NCI-H2107 (cell line): ENCODE measurements around the gene WDR70.
"Not testable (repeated sequence)": the region's sequence is repeated elsewhere in the genome, so short reads cannot be mapped to it uniquely, and the experiment has no call there.

ENCODE experiments used
- DNase-seq: peaks from one replicate; lab custom pipeline; 2025; lab: John Stamatoyannopoulos, UW

The WDR70 gene

DNA sequence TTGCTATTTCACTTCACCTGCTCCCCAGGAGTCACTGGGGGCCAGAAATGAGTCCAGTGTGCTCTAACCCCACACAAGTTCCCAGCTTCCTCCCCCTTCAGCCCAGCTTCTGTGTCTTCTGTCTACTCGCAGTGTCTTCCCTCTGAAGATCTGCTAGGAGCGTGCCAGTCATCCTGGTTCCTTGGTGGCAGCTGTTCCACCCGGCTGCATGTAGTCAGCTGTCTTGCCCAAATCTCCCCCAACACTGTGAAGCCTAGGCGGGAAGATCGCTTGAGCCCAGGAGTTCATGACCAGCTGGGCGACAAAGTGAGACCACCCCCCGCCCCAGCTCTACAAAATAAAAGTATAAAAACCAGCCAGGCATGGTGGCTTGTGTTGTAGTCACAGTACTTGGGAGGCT is 306.7 kb downstream of the WDR70 start:
- DNase-seq = no peak

DNA sequence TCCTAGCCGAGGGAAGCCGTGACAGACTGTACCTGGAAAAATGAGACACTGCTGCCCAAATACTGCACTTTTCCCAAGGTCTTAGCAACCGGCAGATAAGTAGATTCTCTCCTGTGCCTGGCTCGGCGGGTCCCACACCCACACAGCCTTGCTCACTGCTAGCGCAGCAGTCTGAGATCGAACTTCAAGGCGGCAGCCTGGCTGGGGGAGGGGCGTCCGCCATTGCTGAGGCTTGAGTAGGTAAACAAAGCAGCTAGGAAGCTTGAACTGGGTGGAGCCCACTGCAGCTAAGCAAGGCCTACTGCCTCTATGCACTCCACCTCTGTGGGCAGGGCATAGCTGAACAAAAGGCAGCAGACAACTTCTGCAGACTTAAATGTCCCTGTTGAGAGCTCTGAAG is 309.8 kb downstream of the WDR70 start:
- DNase-seq = not testable (repeated sequence)

DNA sequence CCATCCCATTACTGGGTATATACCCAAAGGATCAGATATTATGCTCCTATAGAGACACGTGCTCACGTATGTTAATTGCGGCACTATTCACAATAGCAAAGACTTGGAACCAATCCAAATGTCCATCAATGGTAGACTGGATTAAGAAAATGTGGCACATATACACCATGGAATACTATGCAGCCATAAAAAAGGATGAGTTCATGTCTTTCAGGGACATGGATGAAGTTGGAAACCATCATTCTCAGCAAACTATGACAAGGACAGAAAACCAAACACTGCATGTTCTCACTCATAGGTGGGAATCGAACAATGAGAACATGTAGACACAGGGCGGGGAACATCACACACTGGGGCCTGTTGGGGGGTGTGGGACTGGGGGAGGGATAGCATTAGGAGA is 315.2 kb downstream of the WDR70 start:
- DNase-seq = not testable (repeated sequence)

DNA sequence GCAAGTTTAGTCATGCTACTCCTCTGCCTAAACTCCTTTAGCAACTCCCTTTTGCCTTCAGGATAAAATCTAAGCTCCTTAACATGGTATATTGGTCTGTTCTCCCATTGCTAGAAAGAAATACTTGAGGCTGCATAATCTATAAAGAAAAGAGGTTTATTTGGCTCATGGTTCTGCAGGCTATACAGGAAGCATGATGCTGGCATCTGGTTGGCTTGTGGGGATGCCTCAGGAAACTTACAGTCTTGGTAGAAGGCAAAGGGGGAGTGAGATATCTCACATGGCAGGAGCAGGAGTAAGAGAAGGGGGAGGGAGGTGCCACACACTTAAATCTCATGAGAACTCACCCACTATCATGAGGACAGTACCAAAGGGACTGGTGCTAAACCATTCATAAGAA is 315.7 kb downstream of the WDR70 start:
- no peak for DNase-seq

DNA sequence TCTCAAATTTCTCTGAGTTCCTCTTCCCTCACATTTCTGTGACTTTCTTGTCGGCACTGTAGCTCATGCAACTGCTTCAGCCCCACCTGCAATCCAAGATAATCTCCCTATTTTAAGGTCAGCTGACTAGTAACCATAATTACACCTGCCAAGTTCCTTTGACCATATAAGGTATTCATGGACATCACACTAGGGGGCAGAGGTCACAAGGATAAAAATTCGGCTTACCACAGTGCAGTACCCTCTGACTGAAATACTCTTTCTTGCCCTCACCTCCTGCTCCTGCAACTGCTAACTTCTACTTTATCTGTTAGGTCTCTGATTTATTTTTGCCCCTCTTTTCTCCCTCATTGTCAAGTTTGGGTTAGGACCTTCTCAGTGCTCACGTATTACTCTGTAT is 316.5 kb downstream of the WDR70 start:
- DNase-seq = no peak

DNA sequence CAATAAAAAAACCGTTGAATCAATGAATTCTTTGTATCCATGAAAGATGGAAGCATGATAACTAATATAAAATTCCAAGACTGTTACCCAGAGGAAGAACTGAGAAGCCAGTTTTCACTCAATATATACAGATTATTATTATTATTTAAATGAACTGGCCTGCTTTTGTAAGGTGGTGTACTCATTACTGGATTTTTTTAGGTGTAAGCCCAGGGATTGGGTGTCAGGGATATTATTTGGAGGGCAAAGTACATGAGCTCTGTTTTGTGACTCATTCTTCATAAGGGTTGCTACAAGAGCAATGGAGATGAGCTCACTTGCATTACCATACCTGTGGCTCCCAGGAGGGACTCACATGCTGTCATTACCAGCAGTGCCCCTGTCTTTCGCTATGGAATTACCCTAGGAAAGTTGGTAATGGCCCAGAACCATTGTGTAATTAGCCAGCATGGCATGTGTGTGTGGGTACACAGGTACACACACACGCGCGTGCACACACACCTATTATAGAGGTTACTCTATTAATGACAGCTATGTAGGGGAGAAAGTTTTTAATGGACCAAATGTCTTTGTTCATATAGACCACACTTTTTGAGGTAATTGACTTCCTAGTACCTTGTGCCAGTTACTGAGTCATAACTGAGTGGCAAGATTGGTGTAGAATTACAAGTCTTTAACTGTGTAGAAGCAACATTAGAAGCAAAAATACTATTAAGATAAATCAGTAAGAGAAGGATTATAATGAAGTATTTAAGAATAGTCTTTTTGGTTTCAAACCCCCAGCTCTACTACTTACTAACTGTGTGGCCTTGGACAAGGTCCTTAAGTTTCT is 317.3 kb downstream of the WDR70 start:
- DNase-seq = peak; percentile 67

DNA sequence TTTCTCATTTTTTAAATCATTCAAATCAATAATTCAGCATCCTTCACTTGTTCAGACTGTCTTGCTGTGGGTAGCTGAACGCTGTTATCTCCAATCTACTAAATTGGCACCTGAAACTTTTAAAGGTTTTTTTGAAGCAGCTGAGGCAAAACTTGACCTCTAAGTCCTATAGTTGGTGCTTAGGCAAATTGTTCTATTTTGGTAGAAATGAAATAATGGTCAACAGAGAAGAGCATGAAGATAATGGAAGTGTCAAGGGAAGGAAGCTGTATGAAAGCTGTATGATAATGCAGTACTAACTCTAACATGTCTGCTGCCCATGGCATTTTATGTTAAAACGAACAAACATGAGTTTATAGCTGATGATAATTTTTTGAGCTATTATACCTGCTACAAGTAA is 322.8 kb downstream of the WDR70 start:
- no peak for DNase-seq

DNA sequence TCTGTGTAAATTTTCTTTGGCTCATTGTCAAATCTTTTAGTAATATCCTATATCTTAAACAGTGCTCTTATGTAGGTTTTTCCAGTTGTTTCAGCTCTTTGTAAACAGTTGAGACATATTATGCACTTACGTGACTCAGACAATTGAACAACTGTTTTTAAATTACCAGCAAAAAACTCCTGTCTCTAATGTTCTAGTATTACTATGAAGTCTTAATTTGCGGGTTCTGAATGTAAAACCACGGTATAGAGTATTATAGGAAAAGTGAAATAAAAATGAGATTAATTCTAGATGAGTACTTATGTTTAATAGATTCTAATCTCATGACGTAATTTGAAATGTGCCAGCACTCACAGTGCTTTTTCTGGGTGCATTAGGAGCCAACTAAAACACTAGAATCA is 324.7 kb downstream of the WDR70 start:
- DNase-seq = no peak

DNA sequence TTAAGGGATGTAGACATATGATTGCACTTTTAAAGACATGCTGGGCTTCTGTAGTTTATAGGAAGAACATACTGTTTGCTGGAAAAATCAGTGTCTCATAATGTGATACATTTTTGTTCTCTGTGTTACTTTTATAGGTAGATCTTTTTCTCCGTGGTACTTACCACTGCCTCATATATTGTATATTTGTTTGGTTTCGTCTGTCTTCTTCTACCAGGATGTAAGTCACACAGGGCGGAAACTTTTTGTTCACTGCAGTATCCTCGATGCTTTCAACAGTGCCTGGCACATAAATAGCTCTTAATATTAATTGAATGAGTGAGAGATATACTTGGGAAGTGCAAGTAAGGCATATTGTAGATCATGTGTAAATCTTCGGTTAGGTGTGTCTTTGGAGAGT is 325.3 kb downstream of the WDR70 start:
- no peak for DNase-seq

DNA sequence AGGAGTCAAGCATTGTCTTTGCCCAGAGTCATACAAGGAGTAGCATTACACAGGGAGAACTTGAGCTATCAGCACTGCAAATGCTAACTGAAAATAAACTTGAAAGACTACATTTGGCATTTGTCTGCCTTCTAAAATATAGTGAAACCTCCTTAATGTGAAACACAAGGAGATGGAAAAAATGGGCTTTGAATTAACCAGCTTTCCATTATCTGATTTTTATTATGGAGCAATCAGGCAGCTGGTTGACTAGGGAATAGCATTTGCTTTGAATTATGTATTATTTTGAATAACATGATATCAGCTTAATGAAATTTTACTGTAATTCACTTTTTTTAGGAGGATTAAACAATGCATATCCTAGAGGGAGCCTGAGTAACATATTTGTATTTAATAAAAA is 329.9 kb downstream of the WDR70 start:
- no peak for DNase-seq

DNA sequence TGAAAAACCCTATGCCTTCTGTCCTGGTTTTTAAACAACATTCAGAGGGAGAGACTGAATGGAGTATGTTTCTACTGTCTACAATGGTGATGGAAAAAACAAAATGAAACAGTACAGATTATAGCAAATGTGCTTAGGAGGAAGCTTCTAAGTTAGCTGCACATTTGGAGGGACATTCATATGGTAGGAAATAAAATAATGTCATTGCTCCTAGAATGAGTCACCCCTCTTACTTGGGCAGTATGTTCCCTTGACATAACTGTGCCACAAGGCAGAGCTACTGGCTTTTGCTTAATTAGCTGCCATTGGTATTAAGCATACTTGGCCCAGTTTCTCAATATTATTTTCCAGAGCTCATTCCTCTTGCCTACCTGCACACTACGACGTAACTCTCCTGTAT is 331.8 kb downstream of the WDR70 start:
- no peak for DNase-seq

DNA sequence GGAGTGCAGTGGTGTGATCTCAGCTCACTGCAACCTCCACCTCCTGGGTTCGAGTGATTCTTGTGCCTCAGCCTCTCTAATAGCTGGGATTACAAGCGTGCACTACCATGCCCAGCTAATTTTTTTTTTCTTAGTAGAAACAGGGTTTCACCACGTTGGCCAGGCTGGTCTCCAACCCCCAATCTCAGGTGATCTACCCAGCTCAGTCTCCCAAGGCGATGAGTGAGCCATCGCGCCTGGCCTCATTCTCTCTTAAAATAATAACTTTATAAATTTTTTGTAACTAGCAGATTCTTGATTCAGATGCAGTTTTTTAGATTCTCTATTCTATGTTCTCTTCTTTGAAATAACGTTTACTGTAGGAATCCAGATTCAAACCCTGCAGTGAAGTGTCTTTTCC is 333.6 kb downstream of the WDR70 start:
- no peak for DNase-seq

DNA sequence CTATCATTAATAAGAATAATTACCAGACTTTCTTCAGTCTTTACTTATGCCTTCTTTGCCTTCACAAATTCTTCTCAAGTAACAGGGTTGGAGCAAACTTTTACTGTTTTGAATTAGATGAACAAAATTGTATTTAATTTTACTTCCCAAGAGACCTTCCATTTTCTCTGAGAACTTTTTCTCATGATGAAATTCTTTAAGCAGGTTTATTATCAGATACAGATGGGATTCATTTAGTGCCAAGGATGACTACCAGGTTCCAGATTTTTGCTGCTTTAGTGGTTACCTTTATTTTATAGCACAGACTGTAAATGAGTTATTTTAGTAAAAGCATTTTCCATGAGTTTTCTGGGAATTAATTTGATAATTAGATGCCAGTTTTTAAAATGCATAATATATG is 335.6 kb downstream of the WDR70 start:
- no peak for DNase-seq

DNA sequence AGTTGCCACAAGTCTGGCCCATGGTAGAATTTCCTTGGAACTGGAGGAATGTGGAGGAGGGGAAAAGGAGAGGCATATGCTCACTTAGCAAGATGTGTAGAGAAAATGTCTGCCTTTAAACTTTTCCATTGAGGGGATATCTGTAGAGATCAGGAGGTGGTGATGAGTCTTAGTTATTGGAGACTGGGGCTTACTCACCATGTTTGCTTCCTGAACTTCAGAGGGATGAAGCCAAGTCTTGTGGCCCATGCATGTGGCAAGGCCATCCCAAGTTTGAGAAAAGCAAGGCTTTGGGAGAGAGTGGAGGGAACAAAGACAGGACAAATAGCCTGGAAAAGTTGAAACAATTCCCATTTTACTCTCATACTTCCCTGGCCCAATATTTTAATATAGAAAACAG is 336.2 kb downstream of the WDR70 start:
- no peak for DNase-seq

DNA sequence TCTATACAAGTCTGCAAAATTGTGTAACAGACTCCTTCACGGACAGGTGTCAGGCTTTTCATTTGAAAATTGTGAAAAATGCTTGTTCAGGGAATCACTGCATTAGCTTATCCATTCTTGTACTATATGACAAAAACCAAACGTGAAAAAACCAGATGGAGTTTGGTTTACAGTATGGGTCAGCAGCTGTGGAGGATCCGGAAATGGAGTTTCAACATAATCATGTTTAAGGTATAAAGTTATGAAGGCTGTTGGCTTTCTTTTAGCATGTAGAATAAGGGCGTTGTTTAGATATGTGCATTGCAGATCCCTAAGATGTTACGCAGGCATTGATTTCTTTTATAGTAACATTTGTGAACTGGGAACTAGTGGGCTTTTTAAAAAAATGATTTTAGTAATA is 336.9 kb downstream of the WDR70 start:
- DNase-seq = no peak

DNA sequence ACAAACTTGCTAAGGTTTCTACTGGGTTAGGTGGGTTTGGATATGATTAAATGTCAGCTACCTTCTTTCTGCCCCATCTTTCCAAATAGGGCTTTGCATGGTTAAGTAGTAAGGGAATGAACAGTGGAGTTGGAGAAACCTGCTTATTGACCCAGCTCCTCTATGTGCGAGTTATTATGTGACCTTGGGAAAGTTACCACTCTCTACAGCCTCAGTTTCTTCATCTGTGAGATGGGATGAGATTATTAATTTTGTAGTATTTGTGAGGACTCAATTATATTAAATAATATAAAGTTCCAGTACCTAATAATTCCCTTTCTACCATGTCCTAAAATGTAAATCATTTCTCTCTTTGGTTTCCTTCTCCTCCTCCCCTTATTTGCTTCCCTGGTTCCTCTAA is 337.3 kb downstream of the WDR70 start:
- no peak for DNase-seq

DNA sequence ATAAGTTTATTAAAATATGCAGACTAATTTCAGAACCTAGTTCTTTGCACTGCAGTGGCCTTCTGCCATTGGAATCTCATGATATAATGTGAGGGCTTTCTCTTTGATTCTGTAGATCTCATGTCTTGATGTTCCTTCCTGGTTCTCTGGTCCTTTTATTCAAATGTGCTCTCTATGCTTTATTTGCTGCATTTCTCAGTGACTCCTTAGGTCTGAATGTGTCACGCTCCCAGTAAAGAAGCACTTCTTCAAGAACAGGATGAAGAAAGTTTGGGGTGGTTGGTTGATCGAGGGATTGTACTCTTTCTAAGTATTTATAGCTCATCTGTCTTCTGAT is 338.1 kb downstream of the WDR70 start:
- DNase-seq = no peak

DNA sequence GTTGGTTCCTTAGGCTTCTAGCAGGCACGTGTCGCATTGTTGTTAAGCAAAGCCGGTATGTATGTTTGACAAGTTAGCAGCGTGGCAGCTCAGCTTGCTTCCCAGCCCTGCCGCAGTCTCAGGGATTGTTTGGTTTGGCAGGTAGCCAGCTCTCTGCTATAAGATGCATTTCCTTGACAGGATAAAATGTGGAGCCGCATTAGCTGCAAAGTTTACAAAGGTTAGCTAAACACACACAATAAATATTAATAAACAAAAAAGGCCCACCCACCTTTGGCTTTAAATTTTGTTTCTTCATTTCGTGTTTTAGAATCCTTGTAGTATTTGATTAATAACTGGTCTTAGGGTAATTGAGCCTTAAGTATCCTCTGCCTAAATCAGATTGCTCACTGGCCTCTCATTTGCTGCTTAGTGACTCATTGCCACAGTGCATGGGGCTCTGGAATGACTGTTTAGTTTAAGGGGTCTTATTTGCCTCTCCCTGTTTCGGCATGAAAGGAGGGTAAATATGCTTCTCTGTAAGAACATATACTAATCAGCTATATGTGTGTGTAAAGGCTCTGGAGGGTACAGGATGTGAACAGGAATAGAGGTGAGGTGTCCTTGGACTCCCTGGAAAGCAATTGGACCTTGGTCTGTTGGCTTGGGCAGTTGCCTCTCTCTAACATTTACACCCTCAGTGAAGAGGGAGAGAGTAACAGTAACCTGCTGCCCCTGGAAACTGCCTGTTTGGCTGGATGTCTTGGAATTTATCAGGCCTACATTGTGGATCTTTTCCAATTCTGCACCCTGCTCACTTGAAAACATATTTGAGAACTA is 338.7 kb downstream of the WDR70 start:
- peak; percentile 73 for DNase-seq

DNA sequence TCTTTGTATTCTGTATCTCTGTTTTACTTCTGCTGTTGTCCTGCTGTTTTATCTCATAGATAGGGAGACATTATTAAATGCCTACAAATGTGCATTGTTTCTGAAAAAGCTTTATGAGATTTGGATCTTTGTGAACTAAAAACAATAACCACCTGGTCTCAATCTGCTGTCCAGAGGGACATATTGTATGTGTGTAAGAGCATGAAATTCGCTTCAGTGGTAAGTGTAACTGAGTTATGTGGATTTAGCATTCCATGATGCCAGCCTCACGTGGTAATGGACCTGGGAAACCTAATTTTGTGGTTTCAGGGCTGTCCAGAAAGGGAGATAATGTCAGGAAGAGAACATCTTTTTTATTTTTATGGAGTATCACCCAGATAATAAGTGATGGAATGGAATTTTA is 341.4 kb downstream of the WDR70 start:
- DNase-seq = no peak

DNA sequence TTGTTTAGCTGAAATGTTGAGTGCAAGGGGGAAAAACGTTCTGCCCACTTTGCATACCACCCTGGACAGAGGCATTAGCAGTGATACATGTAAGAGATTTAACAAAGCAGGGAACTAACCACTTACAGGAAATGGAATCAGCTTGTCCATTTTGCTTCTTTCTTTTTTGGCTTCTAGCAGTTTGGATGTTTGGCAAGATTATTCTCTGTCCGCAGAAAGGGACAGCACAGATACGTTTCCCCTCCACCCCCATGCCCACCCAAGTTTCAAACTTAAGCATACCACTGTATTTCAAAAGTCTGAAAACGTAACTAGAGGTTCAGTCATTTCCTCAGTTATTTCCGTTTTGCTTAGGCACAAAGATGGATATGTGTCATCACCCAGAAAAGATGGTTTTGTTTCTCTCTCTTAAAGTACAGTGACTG is 342.3 kb downstream of the WDR70 start:
- no peak for DNase-seq

DNA sequence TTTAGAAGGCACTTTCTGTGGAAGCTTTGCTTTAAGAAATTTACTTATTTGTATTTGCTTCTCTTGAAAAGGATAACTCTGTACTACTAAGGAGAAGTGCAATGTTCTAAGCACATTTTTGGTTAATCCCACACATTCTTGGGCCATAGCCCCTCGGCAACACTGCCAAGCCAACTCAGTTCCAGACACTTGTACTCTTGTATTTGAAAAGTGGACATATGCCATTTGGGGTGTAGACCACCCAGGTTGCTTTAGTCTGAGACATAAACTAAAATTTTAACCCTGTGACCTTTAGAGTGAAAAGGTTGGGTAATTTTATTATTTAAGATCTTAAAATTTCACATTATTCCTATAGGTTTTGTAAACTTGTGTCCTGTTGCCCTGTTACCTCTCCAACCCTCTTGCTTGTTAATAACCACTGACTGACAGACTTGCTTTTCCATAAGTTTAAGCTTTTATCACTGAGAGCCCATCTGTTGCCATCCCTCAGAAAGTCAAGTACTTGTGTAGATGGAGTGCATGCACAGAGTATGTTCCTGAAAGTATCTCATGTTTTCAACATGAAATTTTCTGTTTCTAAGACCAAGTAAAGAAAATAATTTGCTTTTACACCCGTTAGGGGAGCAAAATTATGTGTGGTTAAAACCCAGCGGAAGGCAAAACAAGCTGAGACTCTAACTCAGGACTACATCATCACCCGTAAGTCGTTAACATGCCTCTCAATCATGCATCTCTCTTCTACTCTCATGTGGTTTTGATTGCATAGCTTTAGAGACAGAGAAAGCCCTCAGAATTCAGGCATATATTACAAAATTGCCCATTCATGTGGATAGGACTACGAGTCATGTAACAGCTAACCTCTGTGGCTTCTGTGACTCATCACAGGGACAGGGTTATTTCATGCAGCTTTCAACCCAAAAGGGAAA is 343.4 kb downstream of the WDR70 start:
- no peak for DNase-seq

DNA sequence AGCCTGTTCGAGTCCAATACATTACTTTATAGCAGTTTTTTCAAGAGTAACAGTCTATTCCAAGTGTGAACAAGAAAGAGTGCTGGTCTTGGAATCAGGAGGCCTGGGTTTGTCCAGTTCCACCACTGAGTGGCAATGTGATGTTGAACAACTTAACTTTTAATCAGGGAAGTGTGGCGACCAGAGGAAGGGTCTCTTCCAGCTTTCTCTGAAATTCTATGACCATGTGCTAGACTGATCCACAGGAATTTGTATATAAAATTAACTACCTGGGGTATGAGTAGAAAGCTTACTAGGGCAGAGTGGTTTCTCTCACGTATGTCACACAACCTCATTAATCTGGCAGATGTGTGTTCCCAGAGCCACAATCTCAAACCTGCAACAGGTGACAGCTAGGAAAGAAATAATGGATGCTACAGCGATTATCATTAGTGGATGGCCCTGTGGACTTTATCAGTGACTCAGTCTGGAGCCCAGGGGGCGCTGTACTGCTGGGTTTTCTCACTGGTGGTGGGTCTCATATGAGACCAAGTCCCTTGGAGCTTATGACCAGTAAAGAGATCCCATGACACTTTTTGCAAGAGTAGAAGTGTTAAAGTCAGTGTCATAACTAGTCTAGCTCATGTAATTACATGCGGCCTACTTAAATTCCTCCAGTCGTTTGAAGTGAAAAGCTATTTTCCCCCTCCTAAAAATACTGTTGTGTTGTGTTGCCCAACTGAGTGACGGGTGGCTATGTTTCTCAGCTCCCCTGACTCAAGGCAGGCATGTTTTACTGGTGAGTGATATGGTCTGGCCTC is 344.2 kb downstream of the WDR70 start:
- no peak for DNase-seq
